IMR-90 (cell line): Measurements from ENCODE around the gene WDR37. TPM values are rescaled to one million over a fixed set of nuclear protein-coding genes. Genes with fewer than 3 reads are reported as not detected.

Source experiments
- ATAC-seq: fragments of 200-7000 bp; cut with Tn5 transposase; 2 replicates; pipeline ENCODE4 v1.9.1; 2020; ENCODE audit warnings: low read depth, mild to moderate bottlenecking, moderate library complexity
- BruUV-seq: library from RNA; stranded (reverse); fragments of 400-500 nt; replicated peaks from 2 replicates; lab custom pipeline; 2021; lab: Mats Ljungman, UMichigan
- CTCF ChIA-PET: fragments of 300-600 bp; formaldehyde crosslinking; extraction: SDS; loops from one replicate; lab custom pipeline; 2021; ENCODE audit warnings: antibody characterized with exemption; lab: Yijun Ruan, JAX
- POLR2A ChIA-PET: fragments of 300-600 bp; sonication (Branson Sonifier 250); formaldehyde crosslinking; loops from one replicate; lab custom pipeline; 2022; ENCODE audit warnings: antibody characterized with exemption; ENCODE audit not compliant: unreplicated experiment; lab: Charles Lee
- DNase-seq: peaks from one replicate; pipeline ENCODE4 v3.0.0; 2013
- H2AFZ ChIP-seq: replicated peaks from 2 replicates; pipeline ENCODE3; 2013; ENCODE audit warnings: low read length, mild to moderate bottlenecking; ENCODE audit not compliant: poor library complexity
- H2AK5ac ChIP-seq: 2 replicates; pipeline ENCODE4 v1.6.1; 2013; ENCODE audit warnings: low read depth, low read length, inconsistent platforms
- H2AK9ac ChIP-seq: replicated peaks from 2 replicates; pipeline ENCODE3; 2013; ENCODE audit warnings: mild to moderate bottlenecking, low read depth, low read length, moderate library complexity; ENCODE audit not compliant: poor library complexity
- H2BK120ac ChIP-seq: 2 replicates; pipeline ENCODE4 v1.6.1; 2013; ENCODE audit warnings: low read depth, low read length, inconsistent platforms
- H2BK15ac ChIP-seq: 3 replicates; pipeline ENCODE4 v1.6.1; 2013; ENCODE audit warnings: low read depth, low read length, inconsistent platforms
- H2BK20ac ChIP-seq: 2 replicates; pipeline ENCODE4 v1.6.1; 2013; ENCODE audit warnings: low read depth, mild to moderate bottlenecking, inconsistent platforms, low read length, moderate library complexity
- H2BK5ac ChIP-seq: 2 replicates; pipeline ENCODE4 v1.6.1; 2013; ENCODE audit warnings: mild to moderate bottlenecking, low read depth, low read length, inconsistent platforms; ENCODE audit not compliant: poor library complexity, severe bottlenecking
- H3K14ac ChIP-seq: replicated peaks from 2 replicates; pipeline ENCODE4 v1.6.1; 2013; ENCODE audit warnings: low read depth, low read length, inconsistent platforms
- H3K18ac ChIP-seq: 2 replicates; pipeline ENCODE4 v1.6.1; 2013; ENCODE audit warnings: low read depth, low read length, control low read depth
- H3K23ac ChIP-seq: 2 replicates; pipeline ENCODE4 v1.6.1; 2013; ENCODE audit warnings: low read depth, low read length, inconsistent platforms
- H3K27ac ChIP-seq: 2 replicates; pipeline ENCODE4 v1.5.1; 2013; ENCODE audit warnings: mild to moderate bottlenecking, control low read depth, low read length; ENCODE audit not compliant: insufficient read depth
- H3K27me3 ChIP-seq: 2 replicates; pipeline ENCODE4 v1.6.1; 2013; ENCODE audit warnings: low read length; ENCODE audit not compliant: control insufficient read depth, insufficient read depth
- H3K36me3 ChIP-seq: 2 replicates; pipeline ENCODE4 v1.6.1; 2013; ENCODE audit warnings: low read length, mixed read lengths; ENCODE audit not compliant: control insufficient read depth, insufficient read depth
- H3K4ac ChIP-seq: 2 replicates; pipeline ENCODE4 v1.6.1; 2013; ENCODE audit warnings: low read depth, low read length, inconsistent platforms
- H3K4me1 ChIP-seq: 2 replicates; pipeline ENCODE4 v1.6.1; 2013; ENCODE audit warnings: low read length, mixed read lengths; ENCODE audit not compliant: control insufficient read depth, insufficient read depth
- H3K4me2 ChIP-seq: 2 replicates; pipeline ENCODE4 v1.6.1; 2013; ENCODE audit warnings: low read depth, mild to moderate bottlenecking, control low read depth, low read length, moderate library complexity
- H3K4me3 ChIP-seq: 2 replicates; pipeline ENCODE4 v1.5.1; 2013; ENCODE audit warnings: low read depth, mild to moderate bottlenecking, control low read depth, low read length, moderate library complexity; ENCODE audit not compliant: insufficient read depth
- H3K56ac ChIP-seq: 2 replicates; pipeline ENCODE4 v1.6.1; 2013; ENCODE audit warnings: low read length, inconsistent platforms; ENCODE audit not compliant: insufficient read depth; ENCODE audit errors: extremely low read depth
- H3K79me1 ChIP-seq, 2 experiments: 2 replicates each; pipeline ENCODE4 v1.6.1; 2013; ENCODE audit warnings: low read length in 2 of 2, inconsistent platforms in 1 of 2, low read depth in 1 of 2
- H3K9ac ChIP-seq: 2 replicates; pipeline ENCODE4 v1.6.1; 2013; ENCODE audit warnings: low read depth, low read length, control low read depth
- H3K9me1 ChIP-seq: 2 replicates; pipeline ENCODE4 v1.6.1; 2013; ENCODE audit warnings: low read length, inconsistent platforms; ENCODE audit not compliant: insufficient read depth
- H3K9me3 ChIP-seq: 2 replicates; pipeline ENCODE4 v1.6.1; 2013; ENCODE audit warnings: low read length; ENCODE audit not compliant: control insufficient read depth, insufficient read depth
- H4K20me1 ChIP-seq: 2 replicates; pipeline ENCODE4 v1.6.1; 2013; ENCODE audit warnings: low read length, inconsistent platforms; ENCODE audit not compliant: insufficient read depth
- H4K5ac ChIP-seq: 2 replicates; pipeline ENCODE4 v1.6.1; 2013; ENCODE audit warnings: mild to moderate bottlenecking, low read depth, low read length, control low read depth
- H4K8ac ChIP-seq, 2 experiments: 2 replicates each; pipeline ENCODE4 v1.6.1; 2013; ENCODE audit warnings: low read depth in 2 of 2, low read length in 2 of 2, control low read depth in 1 of 2, inconsistent platforms in 1 of 2
- H4K91ac ChIP-seq: 2 replicates; pipeline ENCODE4 v1.6.1; 2013; ENCODE audit warnings: low read depth, low read length, inconsistent platforms; ENCODE audit not compliant: insufficient read depth
- BHLHE40 ChIP-seq: fragments of 150-350 bp; IDR thresholded peaks from 2 replicates; pipeline ENCODE4 v1.6.1; 2016; ENCODE audit warnings: mild to moderate bottlenecking, low read depth, low read length
- CEBPB ChIP-seq: IDR thresholded peaks from 2 replicates; pipeline ENCODE4 v1.6.1; 2012; ENCODE audit warnings: low read depth, low read length, improper control_type of control experiment
- CHD1 ChIP-seq: IDR thresholded peaks from 2 replicates; pipeline ENCODE4 v1.6.1; 2012; ENCODE audit warnings: low read depth, low read length, improper control_type of control experiment
- FOS ChIP-seq: fragments of 150-350 bp; IDR thresholded peaks from 2 replicates; pipeline ENCODE4 v1.6.1; 2016; ENCODE audit warnings: low read depth, low read length
- MAFK ChIP-seq: IDR thresholded peaks from 2 replicates; pipeline ENCODE4 v1.6.1; 2012; ENCODE audit warnings: low read depth, low read length, improper control_type of control experiment
- MAZ ChIP-seq: IDR thresholded peaks from 2 replicates; pipeline ENCODE4 v1.6.1; 2012; ENCODE audit warnings: low read depth, mild to moderate bottlenecking, low read length, improper control_type of control experiment, moderate library complexity, borderline replicate concordance
- MXI1 ChIP-seq: IDR thresholded peaks from 2 replicates; pipeline ENCODE4 v1.6.1; 2012; ENCODE audit warnings: low read depth, mild to moderate bottlenecking, low read length, moderate library complexity, borderline replicate concordance
- NFE2L2 ChIP-seq: fragments of 150-350 bp; IDR thresholded peaks from 2 replicates; pipeline ENCODE4 v1.6.1; 2016; ENCODE audit warnings: low read depth, mild to moderate bottlenecking, low read length
- POLR2A ChIP-seq: IDR thresholded peaks from 2 replicates; pipeline ENCODE4 v1.6.1; 2012; ENCODE audit warnings: mild to moderate bottlenecking, low read depth, low read length
- RAD21 ChIP-seq: IDR thresholded peaks from 2 replicates; pipeline ENCODE4 v1.6.1; 2012; ENCODE audit warnings: low read length, improper control_type of control experiment
- RCOR1 ChIP-seq: IDR thresholded peaks from 2 replicates; pipeline ENCODE4 v1.6.1; 2012; ENCODE audit warnings: mild to moderate bottlenecking, low read length, improper control_type of control experiment; ENCODE audit not compliant: insufficient replicate concordance
- RFX5 ChIP-seq: IDR thresholded peaks from 2 replicates; pipeline ENCODE4 v1.8.0; 2012; ENCODE audit warnings: low read depth, mild to moderate bottlenecking, low read length, moderate library complexity
- WGBS, 2 experiments: methylation state at CpG; one replicate each; pipeline versions ENCODE4 v1.1.5 to v1.1.7; 2013; ENCODE audit warnings: missing lambda C conversion rate in 2 of 2; ENCODE audit not compliant: insufficient read length in 1 of 2; ENCODE audit errors: extremely low coverage in 2 of 2; 5-methylcytosine and 5-hydroxymethylcytosine counted together
- dilution Hi-C: fragments of 300-500 bp; cut with HindIII; formaldehyde crosslinking; loops from one replicate; pipeline ENCODE4 v1.14.3; 2018; ENCODE audit warnings: low sequenced_read_pairs; ENCODE audit not compliant: unreplicated experiment
- in situ Hi-C: fragments of 300-500 bp; cut with MboI; formaldehyde crosslinking; loops from 3 replicates; pipeline ENCODE4 v1.14.3; 2019; ENCODE audit warnings: low sequenced_read_pairs, inconsistent platforms, mixed read lengths
- intact Hi-C: fragments of 100-400 bp; cut with micrococcal nuclease; formaldehyde crosslinking; loops from 2 replicates; pipeline ENCODE4 v1.10.0; 2022
- polyA plus RNA-seq, 3 experiments: library from polyadenylated mRNA; depleted of rRNA; stranded (reverse); fragments of >200 nt; gene quantifications; 2 replicates each; pipeline ENCODE4 v1.2.3, GENCODE V29; 2012; ENCODE audit warnings: low replicate concordance in 1 of 3
- total RNA-seq: library from RNA; depleted of rRNA; stranded (reverse); fragments of >200 nt; gene quantifications from 2 replicates; pipeline ENCODE4 v1.2.3, GENCODE V29; 2012
- TF ChIP-seq, protein P1 (sequence below): conservative IDR thresholded peaks from 2 replicates; pipeline ENCODE4 v1.5.1; 2012; ENCODE audit warnings: mild to moderate bottlenecking, low read depth, low read length, improper control_type of control experiment
- TF ChIP-seq, protein P2 (sequence below): fragments of 150-350 bp; IDR thresholded peaks from 2 replicates; pipeline ENCODE4 v1.6.1; 2016; ENCODE audit warnings: low read depth, mild to moderate bottlenecking, low read length, moderate library complexity, borderline replicate concordance
- TF ChIP-seq, protein P3 (sequence below): fragments of 150-350 bp; IDR thresholded peaks from 2 replicates; pipeline ENCODE4 v1.6.1; 2017; ENCODE audit warnings: mild to moderate bottlenecking, antibody characterized with exemption, low read length, low read depth

Gene WDR37
- total and polyA plus RNA-seq, 2 of the 4 experiments (the other 2 are of a cell fraction), result 12.7 to 14.5 TPM

- 96% methylated on average over 15 of the region's 28 CpGs; no CpG with 5 or more reads in 1 of the 2 experiments for WGBS, 2 experiments
- no peak for TF ChIP-seq RAD21
- no peak for TF ChIP-seq CEBPB
- TF ChIP-seq MXI1, result no peak
- TF ChIP-seq, protein P1, sequence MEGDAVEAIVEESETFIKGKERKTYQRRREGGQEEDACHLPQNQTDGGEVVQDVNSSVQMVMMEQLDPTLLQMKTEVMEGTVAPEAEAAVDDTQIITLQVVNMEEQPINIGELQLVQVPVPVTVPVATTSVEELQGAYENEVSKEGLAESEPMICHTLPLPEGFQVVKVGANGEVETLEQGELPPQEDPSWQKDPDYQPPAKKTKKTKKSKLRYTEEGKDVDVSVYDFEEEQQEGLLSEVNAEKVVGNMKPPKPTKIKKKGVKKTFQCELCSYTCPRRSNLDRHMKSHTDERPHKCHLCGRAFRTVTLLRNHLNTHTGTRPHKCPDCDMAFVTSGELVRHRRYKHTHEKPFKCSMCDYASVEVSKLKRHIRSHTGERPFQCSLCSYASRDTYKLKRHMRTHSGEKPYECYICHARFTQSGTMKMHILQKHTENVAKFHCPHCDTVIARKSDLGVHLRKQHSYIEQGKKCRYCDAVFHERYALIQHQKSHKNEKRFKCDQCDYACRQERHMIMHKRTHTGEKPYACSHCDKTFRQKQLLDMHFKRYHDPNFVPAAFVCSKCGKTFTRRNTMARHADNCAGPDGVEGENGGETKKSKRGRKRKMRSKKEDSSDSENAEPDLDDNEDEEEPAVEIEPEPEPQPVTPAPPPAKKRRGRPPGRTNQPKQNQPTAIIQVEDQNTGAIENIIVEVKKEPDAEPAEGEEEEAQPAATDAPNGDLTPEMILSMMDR, result no peak
- TF ChIP-seq MAZ, result no peak
- no peak for TF ChIP-seq MAFK
- TF ChIP-seq NFE2L2, result no peak
- no peak for TF ChIP-seq RCOR1
- no peak for TF ChIP-seq RFX5
- no peak for TF ChIP-seq CHD1
- no peak for TF ChIP-seq BHLHE40
- TF ChIP-seq, protein P2, sequence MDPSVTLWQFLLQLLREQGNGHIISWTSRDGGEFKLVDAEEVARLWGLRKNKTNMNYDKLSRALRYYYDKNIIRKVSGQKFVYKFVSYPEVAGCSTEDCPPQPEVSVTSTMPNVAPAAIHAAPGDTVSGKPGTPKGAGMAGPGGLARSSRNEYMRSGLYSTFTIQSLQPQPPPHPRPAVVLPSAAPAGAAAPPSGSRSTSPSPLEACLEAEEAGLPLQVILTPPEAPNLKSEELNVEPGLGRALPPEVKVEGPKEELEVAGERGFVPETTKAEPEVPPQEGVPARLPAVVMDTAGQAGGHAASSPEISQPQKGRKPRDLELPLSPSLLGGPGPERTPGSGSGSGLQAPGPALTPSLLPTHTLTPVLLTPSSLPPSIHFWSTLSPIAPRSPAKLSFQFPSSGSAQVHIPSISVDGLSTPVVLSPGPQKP, result no peak
- TF ChIP-seq, protein P3, sequence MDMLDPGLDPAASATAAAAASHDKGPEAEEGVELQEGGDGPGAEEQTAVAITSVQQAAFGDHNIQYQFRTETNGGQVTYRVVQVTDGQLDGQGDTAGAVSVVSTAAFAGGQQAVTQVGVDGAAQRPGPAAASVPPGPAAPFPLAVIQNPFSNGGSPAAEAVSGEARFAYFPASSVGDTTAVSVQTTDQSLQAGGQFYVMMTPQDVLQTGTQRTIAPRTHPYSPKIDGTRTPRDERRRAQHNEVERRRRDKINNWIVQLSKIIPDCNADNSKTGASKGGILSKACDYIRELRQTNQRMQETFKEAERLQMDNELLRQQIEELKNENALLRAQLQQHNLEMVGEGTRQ, result no peak
- no peak for TF ChIP-seq POLR2A
- no peak for TF ChIP-seq FOS
Observed at GRCh38 chr10:1084011-1084950, 28.1 kb downstream of the WDR37 start.

More at GRCh38 chr10:1084011-1084950, 28.1 kb downstream of the WDR37 start:
- H2BK120ac ChIP-seq, result no peak overlapping the region
- H2BK20ac ChIP-seq, result no peak overlapping the region
- no peak overlapping the region for H3K9ac ChIP-seq
- intact Hi-C loops, result no loop called here
- no peak overlapping the region for H4K5ac ChIP-seq
- H3K27ac ChIP-seq, result no peak overlapping the region
- H3K9me3 ChIP-seq, result no peaks in the 10 kb centered on the region
- H4K91ac ChIP-seq, result no peak overlapping the region
- ATAC-seq (no peak), DNase-seq (no peak)
- no peak overlapping the region for H4K8ac ChIP-seq
- no peak overlapping the region for H2AK5ac ChIP-seq
- no peaks in the 10 kb centered on the region for H3K4me1 ChIP-seq
- dilution Hi-C loops, result no loop called here
- H2AFZ ChIP-seq, result no peak overlapping the region
- POLR2A ChIA-PET, result no interaction called here
- no peak overlapping the region for H3K14ac ChIP-seq
- H3K4me3 ChIP-seq, result no peak overlapping the region
- no peak overlapping the region for H3K23ac ChIP-seq
- in situ Hi-C loops, result no loop called here
- no peaks in the 10 kb centered on the region for H4K20me1 ChIP-seq
- H2BK5ac ChIP-seq, result no peak overlapping the region
- H2BK15ac ChIP-seq, result no peak overlapping the region
- H3K56ac ChIP-seq, result no peak overlapping the region
- H3K4ac ChIP-seq, result no peak overlapping the region
- H3K79me1 ChIP-seq, result peaks cover 7 to 33% of the 10 kb centered on the region in 2 experiments; a peak in 2 of 4 replicates
- no peaks in the 10 kb centered on the region for H3K27me3 ChIP-seq
- no peak overlapping the region for H2AK9ac ChIP-seq
- CTCF ChIA-PET, result no interaction called here
- BruUV-seq, result no TSS peak
- no peaks in the 10 kb centered on the region for H3K9me1 ChIP-seq
- H3K36me3 ChIP-seq, result peaks cover 49% of the 10 kb centered on the region
- H3K18ac ChIP-seq, result no peak overlapping the region
- H3K4me2 ChIP-seq, result no peak overlapping the region
